ENCODE data around the gene PSMC5. TPM values are rescaled to one million over a fixed set of nuclear protein-coding genes. Genes with fewer than 3 reads are reported as not detected.
"Not testable (repeated sequence)": the region's sequence is repeated elsewhere in the genome, so short reads cannot be mapped to it uniquely, and the experiment has no call there.

PSMC5 gene
- total RNA-seq, 1 experiment from 2014 or later = 152 TPM

DNA sequence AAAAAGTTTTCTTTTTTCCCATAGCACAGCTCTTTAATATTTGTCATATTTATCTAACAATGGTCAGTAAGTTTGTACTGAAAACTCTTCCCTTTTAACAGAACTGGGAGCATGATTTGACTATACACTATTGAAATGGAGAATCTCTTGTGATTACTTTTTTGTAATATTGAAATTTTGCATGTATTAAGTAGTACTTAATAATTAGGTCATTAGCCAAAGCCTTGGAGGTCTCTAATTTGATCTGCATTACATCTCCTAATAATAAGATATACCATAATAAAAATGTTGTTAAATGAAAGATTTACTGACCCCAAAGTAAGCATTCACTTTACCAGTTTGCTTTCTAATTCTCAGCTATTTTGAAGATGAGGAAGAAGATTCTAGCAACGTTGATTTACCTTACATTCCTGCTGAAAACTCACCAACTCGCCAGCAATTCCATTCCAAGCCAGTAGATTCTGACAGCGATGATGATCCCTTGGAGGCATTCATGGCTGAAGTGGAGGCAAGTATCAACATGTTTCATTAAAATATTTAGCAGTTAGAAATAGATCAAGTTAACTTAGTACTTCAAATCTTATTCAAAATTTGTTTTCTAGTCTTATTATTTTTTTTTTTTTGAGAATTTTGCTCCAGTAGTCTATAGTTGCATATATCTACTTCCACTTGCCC, 35.0 kb upstream of the PSMC5 start:
- no peak for ATAC-seq
- TF ChIP-seq, protein P1, sequence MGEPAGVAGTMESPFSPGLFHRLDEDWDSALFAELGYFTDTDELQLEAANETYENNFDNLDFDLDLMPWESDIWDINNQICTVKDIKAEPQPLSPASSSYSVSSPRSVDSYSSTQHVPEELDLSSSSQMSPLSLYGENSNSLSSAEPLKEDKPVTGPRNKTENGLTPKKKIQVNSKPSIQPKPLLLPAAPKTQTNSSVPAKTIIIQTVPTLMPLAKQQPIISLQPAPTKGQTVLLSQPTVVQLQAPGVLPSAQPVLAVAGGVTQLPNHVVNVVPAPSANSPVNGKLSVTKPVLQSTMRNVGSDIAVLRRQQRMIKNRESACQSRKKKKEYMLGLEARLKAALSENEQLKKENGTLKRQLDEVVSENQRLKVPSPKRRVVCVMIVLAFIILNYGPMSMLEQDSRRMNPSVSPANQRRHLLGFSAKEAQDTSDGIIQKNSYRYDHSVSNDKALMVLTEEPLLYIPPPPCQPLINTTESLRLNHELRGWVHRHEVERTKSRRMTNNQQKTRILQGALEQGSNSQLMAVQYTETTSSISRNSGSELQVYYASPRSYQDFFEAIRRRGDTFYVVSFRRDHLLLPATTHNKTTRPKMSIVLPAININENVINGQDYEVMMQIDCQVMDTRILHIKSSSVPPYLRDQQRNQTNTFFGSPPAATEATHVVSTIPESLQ (CRISPR knock-in tag; IDR thresholded peaks at IDR 0.05) = no peak
- TF ChIP-seq, protein P2, sequence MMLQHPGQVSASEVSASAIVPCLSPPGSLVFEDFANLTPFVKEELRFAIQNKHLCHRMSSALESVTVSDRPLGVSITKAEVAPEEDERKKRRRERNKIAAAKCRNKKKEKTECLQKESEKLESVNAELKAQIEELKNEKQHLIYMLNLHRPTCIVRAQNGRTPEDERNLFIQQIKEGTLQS (CRISPR knock-in tag; conservative IDR thresholded peaks at IDR 0.05) = no peak
- TF ChIP-seq ETV6 (CRISPR knock-in tag; IDR thresholded peaks at IDR 0.05) (no peak), RORB (CRISPR knock-in tag; IDR thresholded peaks at IDR 0.05) (no peak), MYBL2 (CRISPR knock-in tag; IDR thresholded peaks at IDR 0.05) (no peak), TEAD1 (CRISPR knock-in tag; IDR thresholded peaks at IDR 0.05) (no peak), SMAD3 (CRISPR knock-in tag; IDR thresholded peaks at IDR 0.05; ENCODE audit: borderline replicate concordance) (no peak)
- TF ChIP-seq, protein P3, sequence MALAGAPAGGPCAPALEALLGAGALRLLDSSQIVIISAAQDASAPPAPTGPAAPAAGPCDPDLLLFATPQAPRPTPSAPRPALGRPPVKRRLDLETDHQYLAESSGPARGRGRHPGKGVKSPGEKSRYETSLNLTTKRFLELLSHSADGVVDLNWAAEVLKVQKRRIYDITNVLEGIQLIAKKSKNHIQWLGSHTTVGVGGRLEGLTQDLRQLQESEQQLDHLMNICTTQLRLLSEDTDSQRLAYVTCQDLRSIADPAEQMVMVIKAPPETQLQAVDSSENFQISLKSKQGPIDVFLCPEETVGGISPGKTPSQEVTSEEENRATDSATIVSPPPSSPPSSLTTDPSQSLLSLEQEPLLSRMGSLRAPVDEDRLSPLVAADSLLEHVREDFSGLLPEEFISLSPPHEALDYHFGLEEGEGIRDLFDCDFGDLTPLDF (CRISPR knock-in tag; IDR thresholded peaks at IDR 0.05) = no peak
- TF ChIP-seq, protein P4, sequence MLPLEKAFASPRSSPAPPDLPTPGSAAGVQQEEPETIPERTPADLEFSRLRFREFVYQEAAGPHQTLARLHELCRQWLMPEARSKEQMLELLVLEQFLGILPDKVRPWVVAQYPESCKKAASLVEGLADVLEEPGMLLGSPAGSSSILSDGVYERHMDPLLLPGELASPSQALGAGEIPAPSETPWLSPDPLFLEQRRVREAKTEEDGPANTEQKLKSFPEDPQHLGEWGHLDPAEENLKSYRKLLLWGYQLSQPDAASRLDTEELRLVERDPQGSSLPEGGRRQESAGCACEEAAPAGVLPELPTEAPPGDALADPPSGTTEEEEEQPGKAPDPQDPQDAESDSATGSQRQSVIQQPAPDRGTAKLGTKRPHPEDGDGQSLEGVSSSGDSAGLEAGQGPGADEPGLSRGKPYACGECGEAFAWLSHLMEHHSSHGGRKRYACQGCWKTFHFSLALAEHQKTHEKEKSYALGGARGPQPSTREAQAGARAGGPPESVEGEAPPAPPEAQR (CRISPR knock-in tag; IDR thresholded peaks at IDR 0.05) = no peak
- TF ChIP-seq, protein P5, sequence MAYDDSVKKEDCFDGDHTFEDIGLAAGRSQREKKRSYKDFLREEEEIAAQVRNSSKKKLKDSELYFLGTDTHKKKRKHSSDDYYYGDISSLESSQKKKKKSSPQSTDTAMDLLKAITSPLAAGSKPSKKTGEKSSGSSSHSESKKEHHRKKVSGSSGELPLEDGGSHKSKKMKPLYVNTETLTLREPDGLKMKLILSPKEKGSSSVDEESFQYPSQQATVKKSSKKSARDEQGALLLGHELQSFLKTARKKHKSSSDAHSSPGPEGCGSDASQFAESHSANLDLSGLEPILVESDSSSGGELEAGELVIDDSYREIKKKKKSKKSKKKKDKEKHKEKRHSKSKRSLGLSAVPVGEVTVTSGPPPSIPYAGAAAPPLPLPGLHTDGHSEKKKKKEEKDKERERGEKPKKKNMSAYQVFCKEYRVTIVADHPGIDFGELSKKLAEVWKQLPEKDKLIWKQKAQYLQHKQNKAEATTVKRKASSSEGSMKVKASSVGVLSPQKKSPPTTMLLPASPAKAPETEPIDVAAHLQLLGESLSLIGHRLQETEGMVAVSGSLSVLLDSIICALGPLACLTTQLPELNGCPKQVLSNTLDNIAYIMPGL (CRISPR knock-in tag; IDR thresholded peaks at IDR 0.05) = no peak
- H3K27me3 Mint-ChIP-seq (ENCODE audit: low read depth) = no peaks in the 10 kb centered on the region
- no peak overlapping the region for H3K4me3 Mint-ChIP-seq
- no peaks in the 10 kb centered on the region for H3K4me1 Mint-ChIP-seq
- ChIA-PET POLR2A (interaction anchor here (0.7 kb wide), 1 partner anchor 355 kb away, joined by 5 read pairs; no protein-coding TSS in a partner anchor), CTCF (no interaction called here)
- DNase-seq (ENCODE audit: low spot score) = no peak
- peak overlapping the region; percentile 38; the same call in 1 of the 2 replicates for H3K27ac Mint-ChIP-seq
- H3K36me3 Mint-ChIP-seq = peaks cover 56% of the 10 kb centered on the region
- H3K9me3 Mint-ChIP-seq = no peaks in the 10 kb centered on the region

DNA sequence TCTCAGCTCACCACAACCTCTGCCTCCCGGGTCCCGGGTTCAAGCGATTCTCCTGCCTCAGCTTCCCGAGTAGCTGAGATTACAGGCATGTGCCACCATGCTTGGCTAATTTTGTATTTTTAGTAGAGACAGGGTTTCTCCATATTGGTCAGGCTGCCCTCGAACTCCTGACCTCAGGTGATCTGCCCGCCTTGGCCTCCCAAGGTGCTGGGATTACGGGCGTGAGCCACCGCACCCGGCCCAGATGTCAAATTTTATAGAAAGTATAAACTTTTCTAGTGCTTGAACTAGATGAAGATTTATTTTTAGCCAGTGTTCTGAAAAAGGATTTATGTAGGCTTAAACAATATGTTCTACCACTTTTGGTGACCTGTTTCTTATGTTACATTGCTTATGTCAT, 30.9 kb upstream of the PSMC5 start:
- H3K9me3 Mint-ChIP-seq; H3K4me1 Mint-ChIP-seq; H3K27ac Mint-ChIP-seq; H3K27me3 Mint-ChIP-seq (ENCODE audit: low read depth); ATAC-seq; POLR2A ChIA-PET; CTCF ChIA-PET; DNase-seq (ENCODE audit: low spot score); H3K4me3 Mint-ChIP-seq: not testable (repeated sequence)
- peaks cover 73% of the 10 kb centered on the region for H3K36me3 Mint-ChIP-seq

DNA sequence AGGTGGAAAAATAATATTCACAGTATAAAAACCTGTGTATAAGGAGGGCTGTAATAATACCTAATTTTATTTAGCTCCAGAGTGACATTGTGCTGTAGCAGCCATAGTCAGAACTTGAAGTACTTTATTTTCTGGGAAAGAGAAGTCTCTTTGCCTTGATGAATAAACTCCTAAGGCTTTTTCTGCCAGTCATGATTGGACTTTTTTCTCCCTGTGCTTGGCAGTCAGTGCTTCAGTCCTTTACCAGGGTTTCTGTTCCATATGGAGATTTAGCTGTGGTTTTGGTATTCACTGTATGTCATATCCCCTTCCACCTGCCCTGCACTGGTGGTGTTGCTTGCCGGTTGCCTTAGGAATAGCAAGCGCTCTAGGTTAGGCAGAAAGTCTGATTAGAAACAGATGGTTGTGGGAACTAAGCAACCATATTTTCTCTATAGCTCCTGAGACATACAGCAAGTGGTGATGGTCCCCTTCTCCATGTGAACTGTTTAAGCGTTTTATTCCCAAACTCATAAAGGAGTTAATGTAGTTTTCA, 28.6 kb upstream of the PSMC5 start:
- Mint-ChIP-seq H3K4me3 (no peak overlapping the region), H3K9me3 (no peaks in the 10 kb centered on the region), H3K36me3 (peaks cover 70% of the 10 kb centered on the region), H3K27me3 (ENCODE audit: low read depth) (no peaks in the 10 kb centered on the region), H3K27ac (no peak overlapping the region), H3K4me1 (no peaks in the 10 kb centered on the region)
- ATAC-seq (no peak), DNase-seq (ENCODE audit: low spot score) (no peak)
- POLR2A ChIA-PET = no interaction called here
- CTCF ChIA-PET = no interaction called here
- TF ChIP-seq, protein P4 (CRISPR knock-in tag; IDR thresholded peaks at IDR 0.05) = no peak
- TF ChIP-seq NR2C2 (CRISPR knock-in tag; IDR thresholded peaks at IDR 0.05) (no peak), MXD4 (CRISPR knock-in tag; IDR thresholded peaks at IDR 0.05; ENCODE audit: borderline replicate concordance) (no peak), ZNF671 (CRISPR knock-in tag; IDR thresholded peaks at IDR 0.05) (no peak)
- TF ChIP-seq, protein P6, sequence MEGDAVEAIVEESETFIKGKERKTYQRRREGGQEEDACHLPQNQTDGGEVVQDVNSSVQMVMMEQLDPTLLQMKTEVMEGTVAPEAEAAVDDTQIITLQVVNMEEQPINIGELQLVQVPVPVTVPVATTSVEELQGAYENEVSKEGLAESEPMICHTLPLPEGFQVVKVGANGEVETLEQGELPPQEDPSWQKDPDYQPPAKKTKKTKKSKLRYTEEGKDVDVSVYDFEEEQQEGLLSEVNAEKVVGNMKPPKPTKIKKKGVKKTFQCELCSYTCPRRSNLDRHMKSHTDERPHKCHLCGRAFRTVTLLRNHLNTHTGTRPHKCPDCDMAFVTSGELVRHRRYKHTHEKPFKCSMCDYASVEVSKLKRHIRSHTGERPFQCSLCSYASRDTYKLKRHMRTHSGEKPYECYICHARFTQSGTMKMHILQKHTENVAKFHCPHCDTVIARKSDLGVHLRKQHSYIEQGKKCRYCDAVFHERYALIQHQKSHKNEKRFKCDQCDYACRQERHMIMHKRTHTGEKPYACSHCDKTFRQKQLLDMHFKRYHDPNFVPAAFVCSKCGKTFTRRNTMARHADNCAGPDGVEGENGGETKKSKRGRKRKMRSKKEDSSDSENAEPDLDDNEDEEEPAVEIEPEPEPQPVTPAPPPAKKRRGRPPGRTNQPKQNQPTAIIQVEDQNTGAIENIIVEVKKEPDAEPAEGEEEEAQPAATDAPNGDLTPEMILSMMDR (IDR thresholded peaks at IDR 0.05) = no peak
- TF ChIP-seq, protein P7, sequence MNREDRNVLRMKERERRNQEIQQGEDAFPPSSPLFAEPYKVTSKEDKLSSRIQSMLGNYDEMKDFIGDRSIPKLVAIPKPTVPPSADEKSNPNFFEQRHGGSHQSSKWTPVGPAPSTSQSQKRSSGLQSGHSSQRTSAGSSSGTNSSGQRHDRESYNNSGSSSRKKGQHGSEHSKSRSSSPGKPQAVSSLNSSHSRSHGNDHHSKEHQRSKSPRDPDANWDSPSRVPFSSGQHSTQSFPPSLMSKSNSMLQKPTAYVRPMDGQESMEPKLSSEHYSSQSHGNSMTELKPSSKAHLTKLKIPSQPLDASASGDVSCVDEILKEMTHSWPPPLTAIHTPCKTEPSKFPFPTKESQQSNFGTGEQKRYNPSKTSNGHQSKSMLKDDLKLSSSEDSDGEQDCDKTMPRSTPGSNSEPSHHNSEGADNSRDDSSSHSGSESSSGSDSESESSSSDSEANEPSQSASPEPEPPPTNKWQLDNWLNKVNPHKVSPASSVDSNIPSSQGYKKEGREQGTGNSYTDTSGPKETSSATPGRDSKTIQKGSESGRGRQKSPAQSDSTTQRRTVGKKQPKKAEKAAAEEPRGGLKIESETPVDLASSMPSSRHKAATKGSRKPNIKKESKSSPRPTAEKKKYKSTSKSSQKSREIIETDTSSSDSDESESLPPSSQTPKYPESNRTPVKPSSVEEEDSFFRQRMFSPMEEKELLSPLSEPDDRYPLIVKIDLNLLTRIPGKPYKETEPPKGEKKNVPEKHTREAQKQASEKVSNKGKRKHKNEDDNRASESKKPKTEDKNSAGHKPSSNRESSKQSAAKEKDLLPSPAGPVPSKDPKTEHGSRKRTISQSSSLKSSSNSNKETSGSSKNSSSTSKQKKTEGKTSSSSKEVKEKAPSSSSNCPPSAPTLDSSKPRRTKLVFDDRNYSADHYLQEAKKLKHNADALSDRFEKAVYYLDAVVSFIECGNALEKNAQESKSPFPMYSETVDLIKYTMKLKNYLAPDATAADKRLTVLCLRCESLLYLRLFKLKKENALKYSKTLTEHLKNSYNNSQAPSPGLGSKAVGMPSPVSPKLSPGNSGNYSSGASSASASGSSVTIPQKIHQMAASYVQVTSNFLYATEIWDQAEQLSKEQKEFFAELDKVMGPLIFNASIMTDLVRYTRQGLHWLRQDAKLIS (CRISPR knock-in tag; IDR thresholded peaks at IDR 0.05; ENCODE audit: borderline replicate concordance) = no peak

All from WTC11 (cell line).